HG02970 (cell line): ENCODE results near the gene RAB8A.

Experiments
- ATAC-seq: cut with Tn5 transposase; IDR thresholded peaks from one replicate; pipeline ENCODE4 v1.9.1; 2021; ENCODE audit warnings: mild to moderate bottlenecking, moderate library complexity, moderate number of reproducible peaks; ENCODE audit not compliant: unreplicated experiment, low FRiP score

The RAB8A gene

DNA sequence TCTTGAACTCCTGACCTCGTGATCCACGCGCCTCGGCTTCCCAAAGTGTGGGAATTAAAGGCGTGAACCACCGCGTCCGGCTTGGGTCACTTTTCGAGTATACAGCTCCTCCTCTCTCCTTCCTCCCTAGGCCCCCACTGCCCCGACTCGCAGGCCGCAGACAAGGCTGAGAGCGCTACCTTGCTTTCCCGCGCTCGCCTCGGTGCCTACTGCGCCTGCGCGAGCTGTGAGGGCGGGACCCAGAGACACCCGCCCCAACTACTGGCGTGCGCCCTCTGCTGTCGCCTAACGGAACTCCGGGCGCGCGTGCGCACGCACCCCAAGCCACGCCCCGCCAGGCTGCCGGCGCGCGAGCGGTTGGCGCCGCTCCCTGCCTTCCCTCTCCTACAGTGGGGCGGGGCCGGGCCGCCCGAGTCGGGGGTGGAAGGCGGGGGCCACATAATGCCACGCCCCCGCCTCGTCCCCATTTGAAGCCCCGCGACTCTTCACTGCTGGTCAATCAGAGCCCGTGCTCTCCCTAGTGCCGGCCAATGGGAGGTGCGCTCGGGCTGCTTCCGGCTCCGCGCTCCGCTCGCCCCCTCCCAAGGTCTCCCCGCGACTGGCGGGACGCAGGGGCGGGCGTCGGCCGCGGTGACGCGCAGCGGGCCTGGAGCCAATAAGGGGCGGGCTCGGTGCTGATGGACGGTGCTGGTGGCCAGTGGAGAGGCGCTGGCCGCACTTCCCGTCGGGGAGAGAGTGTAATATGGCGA is at the start of gene RAB8A:
Gene RAB8A, plus strand, starts transcription at position 730 of the 749 bp plus-strand sequence. Its CDS starts 13 bp downstream, at position 743.
- peak; percentile 91 for ATAC-seq

GRCh38 chr19:16061943-16062342 is 49.7 kb upstream of the RAB8A start:
- no peak for ATAC-seq

DNA sequence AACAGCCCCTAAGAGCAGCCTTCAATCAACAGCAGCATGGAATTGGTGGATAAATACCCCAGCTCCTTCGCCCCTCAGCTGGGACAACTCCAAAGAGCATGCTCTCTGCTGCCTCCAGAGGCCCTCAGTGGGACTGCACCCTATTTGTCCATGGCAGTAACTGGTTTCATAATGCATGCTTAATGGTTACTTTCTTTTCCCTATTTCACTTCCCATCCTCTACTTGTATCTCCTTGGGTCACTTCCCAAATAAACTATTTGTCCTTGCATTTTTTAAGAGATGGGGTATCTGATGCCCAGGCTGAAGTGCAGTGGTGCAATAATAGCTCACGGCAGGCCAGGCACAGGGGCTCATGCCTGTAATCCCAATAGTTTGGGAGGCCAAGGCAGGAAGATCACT is 48.9 kb upstream of the RAB8A start:
- ATAC-seq: no peak

- ATAC-seq: no peak
These were observed 47.3 kb upstream of the RAB8A start for GRCh38 chr19:16064209-16064889.

DNA sequence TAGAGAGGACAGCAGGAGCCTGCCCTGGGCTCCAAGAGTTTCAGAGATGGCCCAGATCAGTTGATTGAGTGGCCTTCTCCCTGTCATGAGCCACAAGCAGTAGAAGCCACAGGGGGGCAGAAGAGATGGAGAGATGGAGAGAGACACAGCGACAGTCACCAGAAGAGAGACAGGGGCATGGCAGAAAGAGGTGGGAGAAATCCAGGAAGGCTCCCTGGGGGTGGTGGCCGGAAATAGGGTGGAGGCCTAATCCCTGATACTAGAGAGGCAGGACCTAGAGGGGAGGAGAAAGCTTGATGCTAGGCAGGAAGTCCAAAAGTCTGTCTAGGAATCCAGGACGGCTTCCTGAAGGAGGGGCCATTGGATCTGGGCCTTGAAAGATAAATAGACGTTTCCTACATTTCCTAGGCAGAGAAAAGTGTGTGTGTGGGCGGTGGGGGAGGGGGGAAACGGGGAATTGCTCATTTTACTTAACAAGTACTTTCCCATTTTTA is 45.0 kb upstream of the RAB8A start:
- no peak for ATAC-seq

- ATAC-seq: no peak
These were observed 44.3 kb upstream of the RAB8A start for GRCh38 chr19:16067205-16067938.

DNA sequence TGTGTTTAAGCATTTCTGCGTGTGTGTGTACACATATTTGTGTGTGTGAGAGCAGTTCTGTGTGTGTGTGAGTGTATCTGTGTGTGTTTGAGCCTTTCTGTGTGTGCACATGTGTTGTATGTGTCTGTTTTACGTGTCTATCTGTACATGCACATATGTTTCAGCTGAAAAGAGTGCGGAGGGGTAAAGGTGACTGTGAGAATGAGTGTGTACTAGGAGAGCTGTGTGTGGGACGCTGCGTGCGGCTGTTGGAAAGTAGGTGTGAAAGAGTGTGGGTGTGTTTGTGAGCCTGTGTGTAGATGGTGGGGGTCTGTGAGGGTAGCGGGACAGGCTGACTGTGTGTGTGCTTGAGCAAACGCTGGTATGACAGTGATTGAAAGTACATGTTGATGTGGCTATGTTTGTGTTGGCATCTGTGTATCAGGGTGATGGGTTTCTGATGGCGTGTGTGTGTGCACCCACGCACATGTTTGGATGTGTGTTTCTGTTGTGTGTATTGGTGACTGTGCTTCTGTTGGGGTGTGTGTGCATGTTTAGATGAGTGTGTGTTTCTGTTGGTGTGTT is 42.9 kb upstream of the RAB8A start:
- ATAC-seq: no peak

DNA sequence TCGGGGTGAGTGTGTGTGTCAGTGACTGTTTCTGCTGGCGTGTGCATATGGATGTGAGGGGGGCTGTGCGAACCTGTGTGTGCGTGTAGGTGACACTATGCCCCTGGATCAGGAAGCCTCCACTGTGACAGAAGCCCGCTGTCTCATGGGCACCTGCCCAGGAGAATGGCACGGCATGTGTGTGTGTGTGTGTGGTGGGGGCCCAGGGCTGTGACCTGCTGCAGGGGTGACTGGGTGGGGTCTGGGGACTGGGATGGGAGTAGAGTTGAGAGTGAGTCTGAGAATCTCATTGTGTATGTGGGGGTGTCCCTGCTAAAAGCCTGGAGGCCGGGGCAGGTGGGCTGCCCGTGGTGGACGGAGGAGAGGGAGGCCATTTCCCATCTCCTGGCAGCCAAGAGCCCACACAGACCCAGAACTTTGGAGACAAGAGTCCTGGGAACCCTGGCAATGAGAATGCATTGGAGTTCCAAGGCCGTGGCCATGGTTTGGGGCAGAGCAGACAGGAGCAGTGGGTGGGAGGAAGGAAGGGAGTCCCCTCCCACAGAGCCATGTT is 41.8 kb upstream of the RAB8A start:
- ATAC-seq: no peak

GRCh38 chr19:16070366-16070990 is 41.2 kb upstream of the RAB8A start:
- ATAC-seq: no peak

DNA sequence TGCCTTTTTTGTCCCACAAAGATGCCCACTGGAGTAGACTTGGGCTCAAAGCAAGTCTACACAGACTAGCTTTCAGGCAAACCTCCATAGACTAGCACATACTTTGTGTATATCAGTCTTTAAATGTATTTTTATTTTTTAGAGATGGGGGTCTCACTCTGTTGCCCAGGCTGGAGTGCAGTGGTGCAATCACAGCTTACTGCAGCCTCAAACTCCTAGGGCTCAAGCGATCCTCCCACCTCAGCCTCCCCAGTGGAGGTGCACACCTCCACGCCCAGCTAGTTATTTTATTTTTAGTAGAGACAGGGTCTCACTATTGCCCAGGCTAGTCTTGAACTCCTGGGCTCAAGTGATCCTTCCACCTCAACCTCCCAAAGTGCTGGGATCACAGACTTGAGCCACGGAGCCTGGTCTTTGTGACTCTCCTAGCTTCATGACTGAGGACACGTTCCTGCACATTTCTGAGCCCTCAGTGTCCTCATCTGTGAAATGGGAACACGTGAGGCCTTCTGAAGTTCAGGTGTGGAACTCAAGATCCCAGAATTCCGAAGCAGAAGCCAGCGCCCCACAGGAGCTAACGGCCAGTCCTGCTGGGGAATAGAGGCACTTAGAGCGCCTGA is 40.5 kb upstream of the RAB8A start:
- no peak for ATAC-seq

GRCh38 chr19:16073481-16073880 is 38.2 kb upstream of the RAB8A start:
- no peak for ATAC-seq

GRCh38 chr19:16073988-16074387 is 37.7 kb upstream of the RAB8A start:
- ATAC-seq: no peak

- no peak for ATAC-seq
These were observed 37.0 kb upstream of the RAB8A start for GRCh38 chr19:16074488-16075365.

GRCh38 chr19:16075430-16076153 is 36.1 kb upstream of the RAB8A start:
- ATAC-seq: no peak

DNA sequence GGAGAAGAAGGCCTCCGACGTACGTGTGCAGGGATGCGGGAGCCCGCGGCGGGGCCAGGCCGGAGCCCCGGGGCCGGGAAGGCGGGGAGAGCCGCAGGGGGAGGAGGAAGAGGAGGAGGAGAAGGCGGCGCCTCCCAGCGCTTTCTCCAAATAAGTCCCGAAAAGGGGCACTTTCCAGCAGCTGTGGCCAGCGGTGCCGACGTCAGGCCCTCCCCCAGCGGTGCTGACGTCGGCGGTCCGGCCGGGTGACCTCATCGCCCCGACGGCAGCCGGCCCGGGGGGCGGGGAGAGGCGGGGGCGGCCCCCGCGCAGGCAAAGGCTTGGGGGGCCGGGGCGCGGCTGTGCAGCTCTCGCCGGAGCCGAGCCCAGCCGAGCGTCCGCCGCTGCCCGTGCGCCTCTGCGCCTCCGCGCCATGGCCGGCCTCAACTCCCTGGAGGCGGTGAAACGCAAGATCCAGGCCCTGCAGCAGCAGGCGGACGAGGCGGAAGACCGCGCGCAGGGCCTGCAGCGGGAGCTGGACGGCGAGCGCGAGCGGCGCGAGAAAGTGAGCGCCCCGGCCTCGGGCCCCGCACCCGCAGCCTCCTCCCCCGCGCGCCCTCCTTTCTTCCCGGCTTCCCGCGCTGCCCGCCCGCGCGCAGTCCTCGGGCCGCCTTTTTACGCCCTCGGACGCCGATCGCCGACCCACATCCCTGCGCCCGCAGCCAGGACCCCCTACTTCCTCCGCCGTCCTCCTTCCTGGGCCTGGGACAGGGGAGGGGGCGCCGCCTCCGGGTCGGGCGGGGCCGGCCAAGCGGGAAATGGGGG is 35.3 kb upstream of the RAB8A start, which contains the start of gene TPM4:
Gene TPM4, plus strand, starts transcription at position 342 of the 804 bp plus-strand sequence. Its CDS starts 71 bp downstream, at position 413.
- peak; percentile 50 for ATAC-seq

DNA sequence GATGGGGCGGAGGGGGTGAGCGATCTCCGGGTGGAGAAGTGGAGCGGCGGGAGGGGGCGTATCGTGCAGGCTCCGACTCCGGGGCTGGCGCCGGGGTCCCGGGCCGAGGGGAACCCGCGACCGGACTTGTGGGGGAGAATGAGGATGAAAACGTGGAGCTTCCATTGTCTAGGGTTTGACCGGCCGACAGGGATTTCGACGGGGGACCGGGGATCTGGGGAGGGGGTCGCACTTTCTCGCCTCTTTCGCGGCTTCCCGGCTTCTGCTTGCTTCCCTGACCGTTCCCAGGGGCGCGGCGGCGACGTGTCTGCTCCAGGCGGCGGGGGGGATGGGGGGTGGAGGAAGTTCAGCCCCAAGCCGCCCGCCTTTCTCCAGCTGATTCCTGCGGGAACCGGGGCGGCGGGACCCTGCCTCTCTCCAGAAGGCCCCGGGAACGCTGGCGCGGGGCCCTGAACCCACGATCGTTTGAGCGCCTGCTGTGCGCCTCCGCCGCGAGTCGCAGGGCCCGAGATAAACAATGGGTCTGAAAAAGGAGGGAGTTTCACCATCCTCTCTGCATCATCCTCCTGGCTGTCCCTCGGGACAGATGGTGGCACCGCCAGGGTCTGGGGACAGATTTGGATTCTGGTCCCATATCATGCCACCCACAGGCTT is 34.6 kb upstream of the RAB8A start:
- no peak for ATAC-seq
